HepG2 (cell line): Measurements from ENCODE around the gene COQ9. TPM values are rescaled to one million over a fixed set of nuclear protein-coding genes. Genes with fewer than 3 reads are reported as not detected.

Experiments
- FOXC1 ChIP-seq: sonication (generic); formaldehyde crosslinking; IDR thresholded peaks from 2 replicates; pipeline ENCODE4 v1.8.0; 2022; ENCODE audit warnings: mild to moderate bottlenecking, missing genetic modification reagents, borderline replicate concordance
- HNF4G ChIP-seq, 2 experiments: sonication (generic) in 1 of 2; formaldehyde crosslinking in 1 of 2; IDR thresholded peaks; 2 replicates each; pipeline versions ENCODE4 v1.4.0 to v1.6.1; 2011 to 2020; ENCODE audit warnings: borderline replicate concordance in 2 of 2, low read depth in 2 of 2, mild to moderate bottlenecking in 2 of 2, low read length in 1 of 2, missing genetic modification reagents in 1 of 2, moderate library complexity in 1 of 2
- KAT8 ChIP-seq: IDR thresholded peaks from 2 replicates; pipeline ENCODE4 v1.6.1; 2016; ENCODE audit warnings: missing genetic modification reagents, missing compliant biosample characterization
- KMT2A ChIP-seq: sonication (generic); formaldehyde crosslinking; IDR thresholded peaks from 2 replicates; pipeline ENCODE4 v1.4.0; 2020; ENCODE audit warnings: missing genetic modification reagents
- MLXIP ChIP-seq: sonication (generic); formaldehyde crosslinking; IDR thresholded peaks from 2 replicates; pipeline ENCODE4 v1.9.0; 2021; ENCODE audit warnings: missing genetic modification reagents, borderline replicate concordance
- MXD3 ChIP-seq: IDR thresholded peaks from 2 replicates; pipeline ENCODE4 v1.6.1; 2016; ENCODE audit warnings: mild to moderate bottlenecking, missing biosample characterization, missing genetic modification reagents
- NFKB2 ChIP-seq: sonication (generic); formaldehyde crosslinking; IDR thresholded peaks from 2 replicates; pipeline ENCODE4 v1.4.0; 2020; ENCODE audit warnings: missing genetic modification reagents, borderline replicate concordance
- NR2F2 ChIP-seq: IDR thresholded peaks from 2 replicates; pipeline ENCODE4 v1.6.1; 2012; ENCODE audit warnings: low read depth, inconsistent platforms, borderline replicate concordance
- ONECUT2 ChIP-seq: sonication (generic); formaldehyde crosslinking; IDR thresholded peaks from 2 replicates; pipeline ENCODE4 v1.4.0; 2020; ENCODE audit warnings: missing genetic modification reagents
- POLR2A ChIP-seq, 2 experiments: IDR thresholded peaks; 2 replicates each; pipeline ENCODE4 v1.6.1; 2011; ENCODE audit warnings: low read depth in 2 of 2, low read length in 2 of 2, mild to moderate bottlenecking in 1 of 2, moderate library complexity in 1 of 2; ENCODE audit not compliant: insufficient read depth in 1 of 2
- PPARG ChIP-seq: conservative IDR thresholded peaks from 2 replicates; pipeline ENCODE4 v1.6.1; 2016; ENCODE audit warnings: missing biosample characterization, missing genetic modification reagents
- PRMT3 ChIP-seq: sonication (generic); formaldehyde crosslinking; IDR thresholded peaks from 2 replicates; pipeline ENCODE4 v1.8.1; 2022; ENCODE audit warnings: low read depth, mild to moderate bottlenecking, moderate library complexity, missing genetic modification reagents, borderline replicate concordance
- SIN3A ChIP-seq: IDR thresholded peaks from 2 replicates; pipeline ENCODE4 v1.6.1; 2011; ENCODE audit warnings: low read depth, mild to moderate bottlenecking, control low read depth, low read length, borderline replicate concordance
- SOX6 ChIP-seq, 2 experiments: fragments of 450-650 bp in 1 of 2; sonication (generic) in 1 of 2; formaldehyde crosslinking in 1 of 2; IDR thresholded peaks; 2 replicates each; pipeline versions ENCODE4 v1.4.0 to v1.6.1; 2017 to 2020; ENCODE audit warnings: antibody characterized with exemption in 1 of 2, mild to moderate bottlenecking in 1 of 2, missing genetic modification reagents in 1 of 2
- SP1 ChIP-seq, 2 experiments: fragments of 450-650 bp in 1 of 2; sonication (generic) in 1 of 2; formaldehyde crosslinking in 1 of 2; IDR thresholded peaks; 2 replicates each; pipeline versions ENCODE4 v1.4.0 to v1.6.1; 2016 to 2020; ENCODE audit warnings: missing genetic modification reagents in 1 of 2
- SRSF1 ChIP-seq: fragments of 200-400 bp; formaldehyde crosslinking; optimal IDR thresholded peaks from 2 replicates; pipeline ENCODE3; 2017; ENCODE audit warnings: mild to moderate bottlenecking, low read depth, low read length, moderate library complexity
- USF2 ChIP-seq, 2 experiments: sonication (generic) in 1 of 2; formaldehyde crosslinking in 1 of 2; IDR thresholded peaks; 2 replicates each; pipeline versions ENCODE4 v1.5.1 to v1.6.1; 2011 to 2020; ENCODE audit warnings: borderline replicate concordance in 1 of 2, low read depth in 1 of 2, low read length in 1 of 2, mild to moderate bottlenecking in 1 of 2, missing genetic modification reagents in 1 of 2, moderate library complexity in 1 of 2
- ZNF441 ChIP-seq: sonication (generic); formaldehyde crosslinking; IDR thresholded peaks from 2 replicates; pipeline ENCODE4 v1.7.0; 2021; ENCODE audit warnings: missing genetic modification reagents, borderline replicate concordance
- ZNF564 ChIP-seq: sonication (generic); formaldehyde crosslinking; IDR thresholded peaks from 2 replicates; pipeline ENCODE4 v1.8.1; 2023; ENCODE audit warnings: mild to moderate bottlenecking, missing genetic modification reagents
- ZNF746 ChIP-seq: sonication (generic); formaldehyde crosslinking; IDR thresholded peaks from 2 replicates; pipeline ENCODE4 v1.8.0; 2022; ENCODE audit warnings: mild to moderate bottlenecking, missing genetic modification reagents
- ZNF768 ChIP-seq: sonication (generic); formaldehyde crosslinking; IDR thresholded peaks from 2 replicates; pipeline ENCODE4 v1.4.0; 2020; ENCODE audit warnings: missing genetic modification reagents
- polyA plus RNA-seq, 8 experiments: library from polyadenylated mRNA; depleted of rRNA in 3 of 8; stranded (reverse) in 7 of 8; unstranded in 1 of 8; fragments of >200 nt; fragmentation: Illumina TruSeq in 4 of 8; extraction: Trizol in 4 of 8; gene quantifications; 2 replicates each; pipeline versions ENCODE4 v1.2.1 to v1.2.3, GENCODE V29; 2011 to 2016; ENCODE audit warnings: low read depth in 4 of 8, missing spikeins in 1 of 8, mixed read lengths in 1 of 8; ENCODE audit not compliant: insufficient read depth in 1 of 8
- total RNA-seq, 5 experiments: library from RNA; depleted of rRNA; stranded (reverse); fragments of >200 nt; fragmentation: Illumina TruSeq; extraction: Trizol; gene quantifications; 2 replicates each; pipeline ENCODE4 v1.2.3, GENCODE V29; 2016; ENCODE audit warnings: low read depth in 1 of 5

The COQ9 gene
- total and polyA plus RNA-seq, 2 of the 13 experiments (the other 11 are each of a cell fraction or from before 2014, with no cell fraction given) = 57.5 to 108 TPM

- TF ChIP-seq ZNF746 (CRISPR knock-in tag) = 0 out of 2 replicates have a peak, but pooled peaks have one; percentile 20
- TF ChIP-seq PRMT3 (CRISPR knock-in tag) = 0 out of 2 replicates have a peak, but pooled peaks have one; percentile 26
- no peak for TF ChIP-seq USF2 (IDR thresholded peaks at IDR 0.05; ENCODE audit: low read depth, low read length)
- no peak for TF ChIP-seq USF2 (CRISPR knock-in tag; IDR thresholded peaks at IDR 0.05; ENCODE audit: borderline replicate concordance)
- peak; percentile 23; the same call in 1 of the 2 replicates for TF ChIP-seq HNF4G (IDR thresholded peaks at IDR 0.05; ENCODE audit: borderline replicate concordance, low read depth, low read length)
- TF ChIP-seq HNF4G (CRISPR knock-in tag; IDR thresholded peaks at IDR 0.05; ENCODE audit: borderline replicate concordance, low read depth) = no peak
- TF ChIP-seq NR2F2 = no peak
- TF ChIP-seq ONECUT2 = no peak
- 0 out of 2 replicates have a peak, but pooled peaks have one; percentile 56 for TF ChIP-seq ZNF564 (CRISPR knock-in tag)
- peak; percentile 64; the same call in 1 of the 2 replicates for TF ChIP-seq FOXC1 (CRISPR knock-in tag)
- 0 out of 2 replicates have a peak, but pooled peaks have one; percentile 48 for TF ChIP-seq KMT2A (CRISPR knock-in tag)
- no peak for TF ChIP-seq SP1 (IDR thresholded peaks at IDR 0.05)
- peak; percentile 74 for TF ChIP-seq SP1 (CRISPR knock-in tag; IDR thresholded peaks at IDR 0.05)
- TF ChIP-seq MXD3 = peak; percentile 27; the same call in 1 of the 2 replicates
- TF ChIP-seq SOX6 (IDR thresholded peaks at IDR 0.05) = no peak
- 0 out of 2 replicates have a peak, but pooled peaks have one; percentile 29 for TF ChIP-seq SOX6 (CRISPR knock-in tag; IDR thresholded peaks at IDR 0.05)
- peak; percentile 68 for TF ChIP-seq SRSF1
- TF ChIP-seq PPARG (CRISPR knock-in tag) = 0 out of 2 replicates have a peak, but pooled peaks have one; percentile 3
- TF ChIP-seq POLR2A (IDR thresholded peaks at IDR 0.05; ENCODE audit: insufficient read depth in 1 of 2, low read depth in 2 of 2, low read length in 2 of 2) = peak in 1 of 2 experiments; percentile 80; a peak in 2 of 4 replicates
- TF ChIP-seq SIN3A = peak; percentile 47; the same call in 1 of the 2 replicates
- no peak; the same call in 1 of the 2 replicates for TF ChIP-seq ZNF441 (CRISPR knock-in tag)
- peak; percentile 3; the same call in 1 of the 2 replicates for TF ChIP-seq NFKB2
- 0 out of 2 replicates have a peak, but pooled peaks have one; percentile 45 for TF ChIP-seq ZNF768 (CRISPR knock-in tag)
- 0 out of 2 replicates have a peak, but pooled peaks have one; percentile 2 for TF ChIP-seq KAT8 (CRISPR knock-in tag)
- no peak for TF ChIP-seq MLXIP (CRISPR knock-in tag)
Observed at GRCh38 chr16:57485916-57486857, 38.9 kb downstream of the COQ9 start, which contains the start of gene DOK4 (continued).
